Nephron progenitor cell (in vitro differentiated cells): Measurements from ENCODE around the gene KCNQ1.

Experiments used
- DNase-seq: peaks from one replicate; pipeline ENCODE4 v3.0.0; 2021
- H3K27ac Mint-ChIP-seq: 2 replicates; pipeline ENCODE4 v1.8.0; 2021; ENCODE audit warnings: mild to moderate bottlenecking, moderate library complexity, mixed read lengths
- H3K27me3 Mint-ChIP-seq: 2 replicates; pipeline ENCODE4 v1.8.0; 2021; ENCODE audit warnings: mild to moderate bottlenecking, low read depth, mixed read lengths; ENCODE audit not compliant: poor library complexity
- H3K36me3 Mint-ChIP-seq: 2 replicates; pipeline ENCODE4 v1.8.0; 2021; ENCODE audit warnings: low read depth, mixed read lengths
- H3K4me1 Mint-ChIP-seq: 2 replicates; pipeline ENCODE4 v1.8.0; 2021; ENCODE audit warnings: mixed read lengths
- H3K4me3 Mint-ChIP-seq: 2 replicates; pipeline ENCODE4 v1.8.0; 2021; ENCODE audit warnings: mild to moderate bottlenecking, moderate library complexity, mixed read lengths
- H3K9me3 Mint-ChIP-seq: 2 replicates; pipeline ENCODE4 v1.8.0; 2021; ENCODE audit warnings: mild to moderate bottlenecking, moderate library complexity, mixed read lengths
- CTCF ChIP-seq: fragments of 200-600 bp; sonication (generic); IDR thresholded peaks from 2 replicates; pipeline ENCODE4 v1.5.0; 2021; ENCODE audit warnings: antibody characterized with exemption

The KCNQ1 gene

GRCh38 chr11:2869561-2870427 is 425.0 kb downstream of the KCNQ1 start:
- Mint-ChIP-seq H3K4me1 (peaks cover 45% of the 10 kb centered on the region), H3K27me3 (peaks cover 54% of the 10 kb centered on the region), H3K27ac (no peak overlapping the region), H3K36me3 (peaks cover 5% of the 10 kb centered on the region), H3K4me3 (no peak overlapping the region), H3K9me3 (peaks cover 8% of the 10 kb centered on the region)
- TF ChIP-seq CTCF = no peak
- DNase-seq = peak; percentile 73

DNA sequence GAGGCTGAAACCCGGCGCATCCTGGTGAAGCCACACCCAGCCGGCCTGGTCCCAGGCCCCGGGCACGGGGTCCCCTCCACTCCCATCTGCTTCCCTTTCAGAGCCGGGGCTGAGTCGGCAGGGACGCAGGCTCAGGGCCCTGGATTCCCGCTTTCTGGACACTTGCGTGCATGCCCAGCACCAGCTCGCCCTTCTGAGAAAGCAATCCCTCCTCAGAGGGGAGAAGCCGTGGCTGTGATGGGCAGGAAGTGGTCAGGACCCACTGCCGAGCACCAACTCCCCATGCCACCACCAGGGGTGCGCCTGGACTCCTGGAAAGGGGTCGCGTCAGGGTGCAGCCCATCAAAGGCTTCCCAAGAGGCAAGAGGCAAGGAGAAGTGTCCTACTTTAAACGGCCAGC is 425.7 kb downstream of the KCNQ1 start:
- DNase-seq = no peak
- Mint-ChIP-seq H3K9me3 (peaks cover 15% of the 10 kb centered on the region), H3K4me3 (no peak overlapping the region), H3K27me3 (peaks cover 51% of the 10 kb centered on the region), H3K4me1 (peaks cover 41% of the 10 kb centered on the region), H3K27ac (no peak overlapping the region), H3K36me3 (peaks cover 11% of the 10 kb centered on the region)
- TF ChIP-seq CTCF = no peak

DNA sequence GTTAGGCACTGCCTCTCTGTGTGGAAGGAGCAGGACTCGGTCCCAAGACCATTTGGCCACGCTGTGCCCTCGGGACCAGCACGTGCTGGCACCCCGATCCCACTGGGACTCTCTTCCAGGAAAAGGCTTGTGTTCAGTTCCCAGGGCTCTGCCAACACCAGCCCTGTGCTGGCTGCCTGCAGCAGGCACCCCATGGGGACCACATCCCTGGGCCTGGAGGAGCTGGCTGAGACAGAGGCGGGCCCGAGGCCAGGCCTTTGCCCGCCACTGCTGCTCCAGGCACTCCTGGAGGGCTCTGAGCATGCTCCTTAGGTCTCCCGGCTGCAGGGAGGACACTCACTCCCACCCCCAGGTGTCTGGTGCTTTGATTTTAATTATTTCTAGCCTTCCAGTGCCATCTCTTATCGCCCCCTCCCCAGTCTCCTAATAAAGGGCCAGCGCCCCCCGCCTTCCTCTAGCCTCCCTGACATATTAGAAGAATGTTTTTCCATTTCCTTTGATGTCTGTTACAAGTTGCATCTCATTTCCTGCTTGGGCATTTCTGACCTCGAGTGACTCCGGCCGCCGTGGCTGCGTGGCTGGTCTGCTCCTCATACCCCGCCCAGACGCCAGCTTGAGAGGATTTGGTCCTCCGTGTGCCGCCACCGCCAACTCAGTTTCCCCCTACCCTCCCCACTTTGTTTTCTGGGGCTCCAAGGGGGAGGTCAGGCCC is 426.3 kb downstream of the KCNQ1 start:
- Mint-ChIP-seq H3K36me3 (peaks cover 17% of the 10 kb centered on the region), H3K4me1 (peaks cover 41% of the 10 kb centered on the region), H3K9me3 (peaks cover 21% of the 10 kb centered on the region), H3K27me3 (peaks cover 51% of the 10 kb centered on the region), H3K4me3 (no peak overlapping the region), H3K27ac (no peak overlapping the region)
- no peak for TF ChIP-seq CTCF
- DNase-seq = no peak

GRCh38 chr11:2874963-2875362 is 430.2 kb downstream of the KCNQ1 start:
- H3K27me3 Mint-ChIP-seq = peaks cover 25% of the 10 kb centered on the region
- H3K4me3 Mint-ChIP-seq = no peak overlapping the region
- H3K27ac Mint-ChIP-seq = no peak overlapping the region
- peaks cover 40% of the 10 kb centered on the region for H3K9me3 Mint-ChIP-seq
- peaks cover 17% of the 10 kb centered on the region for H3K4me1 Mint-ChIP-seq
- peaks cover 31% of the 10 kb centered on the region for H3K36me3 Mint-ChIP-seq
- TF ChIP-seq CTCF = no peak
- DNase-seq = no peak

GRCh38 chr11:2877474-2877873 is 432.7 kb downstream of the KCNQ1 start:
- Mint-ChIP-seq H3K27me3 (peaks cover 6% of the 10 kb centered on the region), H3K9me3 (peaks cover 40% of the 10 kb centered on the region), H3K27ac (no peak overlapping the region), H3K4me1 (peaks cover 5% of the 10 kb centered on the region), H3K36me3 (peaks cover 31% of the 10 kb centered on the region), H3K4me3 (no peak overlapping the region)
- no peak for TF ChIP-seq CTCF
- no peak for DNase-seq
